GM10847 (cell line): ENCODE measurements around the gene REG1A.

Source experiments
- POLR2A ChIP-seq: IDR thresholded peaks from 2 replicates; pipeline ENCODE4 v1.6.1; 2011; ENCODE audit not compliant: insufficient read length; ENCODE audit errors: extremely low read depth

Gene REG1A

GRCh38 chr2:79116997-79117928 is 3.0 kb upstream of the REG1A start:
- no peak for TF ChIP-seq POLR2A

DNA sequence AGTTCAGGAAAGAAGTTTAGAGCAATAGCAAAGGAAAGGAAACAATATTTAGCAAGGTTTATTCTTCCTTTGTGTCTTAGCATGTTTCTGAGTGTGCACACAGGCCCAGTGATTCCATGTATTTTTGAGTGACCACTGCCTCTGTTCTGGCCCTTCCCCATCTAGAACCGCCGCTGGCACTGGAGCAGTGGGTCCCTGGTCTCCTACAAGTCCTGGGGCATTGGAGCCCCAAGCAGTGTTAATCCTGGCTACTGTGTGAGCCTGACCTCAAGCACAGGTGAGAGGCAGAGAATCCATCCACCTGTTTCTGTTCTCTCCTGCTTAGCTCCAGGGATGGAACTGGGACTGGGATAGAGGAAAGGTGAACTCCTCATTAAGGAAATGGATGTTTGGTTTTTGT is 2.4 kb downstream of the REG1A start:
- TF ChIP-seq POLR2A, result no peak

- no peak for TF ChIP-seq POLR2A
Measured at GRCh38 chr2:79124907-79125720, 4.8 kb downstream of the REG1A start.

- TF ChIP-seq POLR2A, result no peak
Measured at GRCh38 chr2:79125721-79125985, 5.4 kb downstream of the REG1A start.

- no peak for TF ChIP-seq POLR2A
Measured at GRCh38 chr2:79128406-79128805, 8.1 kb downstream of the REG1A start.

GRCh38 chr2:79129260-79129659 is 9.0 kb downstream of the REG1A start:
- no peak for TF ChIP-seq POLR2A

- no peak for TF ChIP-seq POLR2A
Measured at GRCh38 chr2:79129804-79130203, 9.5 kb downstream of the REG1A start.

DNA sequence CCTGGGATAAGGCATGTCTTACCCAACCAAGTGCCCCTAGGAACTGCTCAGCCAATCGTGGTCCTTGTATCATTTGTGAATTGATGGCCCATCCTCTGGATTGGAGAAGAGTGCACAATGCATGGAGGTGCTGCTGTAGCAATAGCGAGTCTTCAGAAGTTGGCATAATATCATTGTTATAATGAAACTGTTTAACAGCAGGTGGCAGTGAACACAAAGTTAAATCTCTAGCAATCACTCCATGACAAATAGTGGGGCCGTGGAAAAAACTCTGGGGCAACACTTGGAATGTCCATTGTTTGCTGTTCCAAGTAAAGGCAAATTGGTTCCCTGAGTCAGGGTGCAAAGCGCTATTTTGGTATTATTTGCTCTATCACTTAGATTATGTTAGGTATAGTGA is 11.4 kb downstream of the REG1A start:
- no peak for TF ChIP-seq POLR2A

- no peak for TF ChIP-seq POLR2A
Measured at GRCh38 chr2:79138385-79138784, 18.1 kb downstream of the REG1A start.

DNA sequence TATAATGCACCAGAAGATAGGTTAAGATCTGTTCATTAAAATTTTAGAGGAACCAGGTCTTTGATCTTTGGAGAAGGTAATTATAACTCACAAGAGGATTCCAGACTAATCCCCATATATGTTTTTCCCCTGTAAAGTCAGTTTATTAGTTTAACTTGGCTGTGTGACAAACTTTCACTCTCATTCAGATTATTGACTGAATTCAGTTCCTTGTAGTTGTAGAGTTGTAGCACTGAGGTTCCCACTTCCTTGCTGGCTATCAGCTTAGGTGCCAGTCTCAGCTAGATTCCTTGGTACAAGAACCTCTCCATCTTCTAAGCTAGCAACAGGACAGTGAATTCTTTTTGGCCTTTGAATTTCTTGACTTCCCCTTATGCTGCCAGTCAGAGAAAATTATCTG is 19.1 kb downstream of the REG1A start:
- TF ChIP-seq POLR2A, result no peak

GRCh38 chr2:79155826-79156476 is 35.7 kb downstream of the REG1A start:
- no peak for TF ChIP-seq POLR2A

DNA sequence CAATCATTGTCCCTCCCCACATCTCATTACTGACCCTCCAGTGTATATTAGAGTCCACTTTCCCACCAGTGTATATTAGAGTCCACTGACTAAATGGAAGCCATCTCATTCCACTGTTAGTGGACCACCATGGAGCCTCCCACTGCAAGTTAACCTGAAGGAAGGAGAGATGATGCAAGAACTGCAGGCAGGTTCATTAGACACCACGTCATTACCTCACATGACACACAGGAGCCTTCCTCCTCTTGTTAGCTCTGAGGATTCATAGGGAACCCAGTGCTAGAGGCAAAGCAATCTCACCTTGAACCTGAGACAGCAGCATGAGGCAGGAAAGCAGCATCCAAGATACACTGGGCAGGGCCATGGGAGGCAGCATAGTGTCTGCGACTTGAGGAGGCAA is 38.7 kb downstream of the REG1A start:
- no peak for TF ChIP-seq POLR2A

DNA sequence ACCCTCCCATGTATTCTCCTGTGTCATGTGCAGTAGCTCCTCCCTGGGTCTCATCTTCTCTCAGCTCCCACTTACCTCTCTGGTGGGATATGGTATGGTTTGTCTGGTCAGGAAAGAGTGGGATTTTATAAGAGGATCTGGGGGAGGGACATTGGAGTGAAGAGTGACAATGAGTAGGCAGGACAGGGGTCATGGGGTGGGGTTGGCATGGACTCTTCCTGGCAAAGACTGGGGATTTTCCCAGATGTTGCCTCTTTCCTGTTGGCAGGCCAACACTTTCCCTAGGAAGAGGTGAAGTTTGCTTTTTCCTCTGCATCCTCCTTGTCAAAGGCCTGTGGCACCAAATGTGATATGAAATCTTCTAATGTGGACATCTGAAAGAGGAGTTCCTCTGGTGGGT is 39.4 kb downstream of the REG1A start, which contains the start of gene REG3A:
REG3A (minus strand) TSS at position 101 of the 400 bp plus-strand sequence. CDS start 348 bp downstream, outside the sequence.
- TF ChIP-seq POLR2A, result no peak

- TF ChIP-seq POLR2A, result no peak
Measured at GRCh38 chr2:79162132-79162531, 41.8 kb downstream of the REG1A start.

- no peak for TF ChIP-seq POLR2A
Measured at GRCh38 chr2:79162801-79163200, 42.5 kb downstream of the REG1A start.
